Transverse colon (tissue), 4 donors: ENCODE measurements around the gene HDAC7.

Source experiments
- POLR2A ChIP-seq: fragments of 450-650 bp; IDR thresholded peaks from one replicate; pipeline ENCODE4 v1.6.1; 2016; ENCODE audit warnings: antibody characterized with exemption, mild to moderate bottlenecking, moderate library complexity
- POLR2AphosphoS5 ChIP-seq, 3 donors: sonication (generic); formaldehyde crosslinking; IDR thresholded peaks; one replicate each; pipeline ENCODE4 v1.6.1; 2016; ENCODE audit warnings: antibody characterized with exemption in 3 of 3
- TF ChIP-seq, protein P1 (sequence below), 5 experiments: fragments of 200-600 bp in 3 of 5; fragments of 450-650 bp in 2 of 5; sonication (generic) in 3 of 5; IDR thresholded peaks; 1 replicate in 2 of 5; 2 replicates in 3 of 5; pipeline ENCODE4 v1.5.1; 2016 to 2017; ENCODE audit warnings: antibody characterized with exemption in 5 of 5, inconsistent platforms in 3 of 5, mild to moderate bottlenecking in 2 of 5, moderate library complexity in 1 of 5

GRCh38 chr12:47787596-47788319 lies 31.9 kb downstream of the HDAC7 start:
- TF ChIP-seq, protein P1, sequence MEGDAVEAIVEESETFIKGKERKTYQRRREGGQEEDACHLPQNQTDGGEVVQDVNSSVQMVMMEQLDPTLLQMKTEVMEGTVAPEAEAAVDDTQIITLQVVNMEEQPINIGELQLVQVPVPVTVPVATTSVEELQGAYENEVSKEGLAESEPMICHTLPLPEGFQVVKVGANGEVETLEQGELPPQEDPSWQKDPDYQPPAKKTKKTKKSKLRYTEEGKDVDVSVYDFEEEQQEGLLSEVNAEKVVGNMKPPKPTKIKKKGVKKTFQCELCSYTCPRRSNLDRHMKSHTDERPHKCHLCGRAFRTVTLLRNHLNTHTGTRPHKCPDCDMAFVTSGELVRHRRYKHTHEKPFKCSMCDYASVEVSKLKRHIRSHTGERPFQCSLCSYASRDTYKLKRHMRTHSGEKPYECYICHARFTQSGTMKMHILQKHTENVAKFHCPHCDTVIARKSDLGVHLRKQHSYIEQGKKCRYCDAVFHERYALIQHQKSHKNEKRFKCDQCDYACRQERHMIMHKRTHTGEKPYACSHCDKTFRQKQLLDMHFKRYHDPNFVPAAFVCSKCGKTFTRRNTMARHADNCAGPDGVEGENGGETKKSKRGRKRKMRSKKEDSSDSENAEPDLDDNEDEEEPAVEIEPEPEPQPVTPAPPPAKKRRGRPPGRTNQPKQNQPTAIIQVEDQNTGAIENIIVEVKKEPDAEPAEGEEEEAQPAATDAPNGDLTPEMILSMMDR (IDR thresholded peaks at IDR 0.05): no peak
- TF ChIP-seq POLR2AphosphoS5 (IDR thresholded peaks at IDR 0.05) (no peak), POLR2A (no peak)
